IMR-90 (cell line): ENCODE results near the gene BARD1. TPM values are rescaled to one million over a fixed set of nuclear protein-coding genes. Genes with fewer than 3 reads are reported as not detected.

Experiments used
- ATAC-seq: fragments of 200-7000 bp; cut with Tn5 transposase; 2 replicates; pipeline ENCODE4 v1.9.1; 2020; ENCODE audit warnings: low read depth, mild to moderate bottlenecking, moderate library complexity
- BruUV-seq: library from RNA; stranded (reverse); fragments of 400-500 nt; replicated peaks from 2 replicates; lab custom pipeline; 2021; lab: Mats Ljungman, UMichigan
- CTCF ChIA-PET: fragments of 300-600 bp; formaldehyde crosslinking; extraction: SDS; loops from one replicate; lab custom pipeline; 2021; ENCODE audit warnings: antibody characterized with exemption; lab: Yijun Ruan, JAX
- POLR2A ChIA-PET: fragments of 300-600 bp; sonication (Branson Sonifier 250); formaldehyde crosslinking; loops from one replicate; lab custom pipeline; 2022; ENCODE audit warnings: antibody characterized with exemption; ENCODE audit not compliant: unreplicated experiment; lab: Charles Lee
- DNase-seq: peaks from one replicate; pipeline ENCODE4 v3.0.0; 2013
- H2AFZ ChIP-seq: replicated peaks from 2 replicates; pipeline ENCODE3; 2013; ENCODE audit warnings: low read length, mild to moderate bottlenecking; ENCODE audit not compliant: poor library complexity
- H2AK5ac ChIP-seq: 2 replicates; pipeline ENCODE4 v1.6.1; 2013; ENCODE audit warnings: low read depth, low read length, inconsistent platforms
- H2AK9ac ChIP-seq: replicated peaks from 2 replicates; pipeline ENCODE3; 2013; ENCODE audit warnings: mild to moderate bottlenecking, low read depth, low read length, moderate library complexity; ENCODE audit not compliant: poor library complexity
- H2BK120ac ChIP-seq: 2 replicates; pipeline ENCODE4 v1.6.1; 2013; ENCODE audit warnings: low read depth, low read length, inconsistent platforms
- H2BK15ac ChIP-seq: 3 replicates; pipeline ENCODE4 v1.6.1; 2013; ENCODE audit warnings: low read depth, low read length, inconsistent platforms
- H2BK20ac ChIP-seq: 2 replicates; pipeline ENCODE4 v1.6.1; 2013; ENCODE audit warnings: low read depth, mild to moderate bottlenecking, inconsistent platforms, low read length, moderate library complexity
- H2BK5ac ChIP-seq: 2 replicates; pipeline ENCODE4 v1.6.1; 2013; ENCODE audit warnings: mild to moderate bottlenecking, low read depth, low read length, inconsistent platforms; ENCODE audit not compliant: poor library complexity, severe bottlenecking
- H3K14ac ChIP-seq: replicated peaks from 2 replicates; pipeline ENCODE4 v1.6.1; 2013; ENCODE audit warnings: low read depth, low read length, inconsistent platforms
- H3K18ac ChIP-seq: 2 replicates; pipeline ENCODE4 v1.6.1; 2013; ENCODE audit warnings: low read depth, low read length, control low read depth
- H3K23ac ChIP-seq: 2 replicates; pipeline ENCODE4 v1.6.1; 2013; ENCODE audit warnings: low read depth, low read length, inconsistent platforms
- H3K27ac ChIP-seq: 2 replicates; pipeline ENCODE4 v1.5.1; 2013; ENCODE audit warnings: mild to moderate bottlenecking, control low read depth, low read length; ENCODE audit not compliant: insufficient read depth
- H3K27me3 ChIP-seq: 2 replicates; pipeline ENCODE4 v1.6.1; 2013; ENCODE audit warnings: low read length; ENCODE audit not compliant: control insufficient read depth, insufficient read depth
- H3K36me3 ChIP-seq: 2 replicates; pipeline ENCODE4 v1.6.1; 2013; ENCODE audit warnings: low read length, mixed read lengths; ENCODE audit not compliant: control insufficient read depth, insufficient read depth
- H3K4ac ChIP-seq: 2 replicates; pipeline ENCODE4 v1.6.1; 2013; ENCODE audit warnings: low read depth, low read length, inconsistent platforms
- H3K4me1 ChIP-seq: 2 replicates; pipeline ENCODE4 v1.6.1; 2013; ENCODE audit warnings: low read length, mixed read lengths; ENCODE audit not compliant: control insufficient read depth, insufficient read depth
- H3K4me2 ChIP-seq: 2 replicates; pipeline ENCODE4 v1.6.1; 2013; ENCODE audit warnings: low read depth, mild to moderate bottlenecking, control low read depth, low read length, moderate library complexity
- H3K4me3 ChIP-seq: 2 replicates; pipeline ENCODE4 v1.5.1; 2013; ENCODE audit warnings: low read depth, mild to moderate bottlenecking, control low read depth, low read length, moderate library complexity; ENCODE audit not compliant: insufficient read depth
- H3K56ac ChIP-seq: 2 replicates; pipeline ENCODE4 v1.6.1; 2013; ENCODE audit warnings: low read length, inconsistent platforms; ENCODE audit not compliant: insufficient read depth; ENCODE audit errors: extremely low read depth
- H3K79me1 ChIP-seq, 2 experiments: 2 replicates each; pipeline ENCODE4 v1.6.1; 2013; ENCODE audit warnings: low read length in 2 of 2, inconsistent platforms in 1 of 2, low read depth in 1 of 2
- H3K9ac ChIP-seq: 2 replicates; pipeline ENCODE4 v1.6.1; 2013; ENCODE audit warnings: low read depth, low read length, control low read depth
- H3K9me1 ChIP-seq: 2 replicates; pipeline ENCODE4 v1.6.1; 2013; ENCODE audit warnings: low read length, inconsistent platforms; ENCODE audit not compliant: insufficient read depth
- H3K9me3 ChIP-seq: 2 replicates; pipeline ENCODE4 v1.6.1; 2013; ENCODE audit warnings: low read length; ENCODE audit not compliant: control insufficient read depth, insufficient read depth
- H4K20me1 ChIP-seq: 2 replicates; pipeline ENCODE4 v1.6.1; 2013; ENCODE audit warnings: low read length, inconsistent platforms; ENCODE audit not compliant: insufficient read depth
- H4K5ac ChIP-seq: 2 replicates; pipeline ENCODE4 v1.6.1; 2013; ENCODE audit warnings: mild to moderate bottlenecking, low read depth, low read length, control low read depth
- H4K8ac ChIP-seq, 2 experiments: 2 replicates each; pipeline ENCODE4 v1.6.1; 2013; ENCODE audit warnings: low read depth in 2 of 2, low read length in 2 of 2, control low read depth in 1 of 2, inconsistent platforms in 1 of 2
- H4K91ac ChIP-seq: 2 replicates; pipeline ENCODE4 v1.6.1; 2013; ENCODE audit warnings: low read depth, low read length, inconsistent platforms; ENCODE audit not compliant: insufficient read depth
- FOS ChIP-seq: fragments of 150-350 bp; IDR thresholded peaks from 2 replicates; pipeline ENCODE4 v1.6.1; 2016; ENCODE audit warnings: low read depth, low read length
- MAZ ChIP-seq: IDR thresholded peaks from 2 replicates; pipeline ENCODE4 v1.6.1; 2012; ENCODE audit warnings: low read depth, mild to moderate bottlenecking, low read length, improper control_type of control experiment, moderate library complexity, borderline replicate concordance
- RCOR1 ChIP-seq: IDR thresholded peaks from 2 replicates; pipeline ENCODE4 v1.6.1; 2012; ENCODE audit warnings: mild to moderate bottlenecking, low read length, improper control_type of control experiment; ENCODE audit not compliant: insufficient replicate concordance
- USF2 ChIP-seq: fragments of 150-350 bp; IDR thresholded peaks from 2 replicates; pipeline ENCODE4 v1.6.1; 2017; ENCODE audit warnings: mild to moderate bottlenecking, antibody characterized with exemption, low read length, low read depth
- WGBS, 2 experiments: methylation state at CpG; one replicate each; pipeline versions ENCODE4 v1.1.5 to v1.1.7; 2013; ENCODE audit warnings: missing lambda C conversion rate in 2 of 2; ENCODE audit not compliant: insufficient read length in 1 of 2; ENCODE audit errors: extremely low coverage in 2 of 2; 5-methylcytosine and 5-hydroxymethylcytosine counted together
- dilution Hi-C: fragments of 300-500 bp; cut with HindIII; formaldehyde crosslinking; loops from one replicate; pipeline ENCODE4 v1.14.3; 2018; ENCODE audit warnings: low sequenced_read_pairs; ENCODE audit not compliant: unreplicated experiment
- in situ Hi-C: fragments of 300-500 bp; cut with MboI; formaldehyde crosslinking; loops from 3 replicates; pipeline ENCODE4 v1.14.3; 2019; ENCODE audit warnings: low sequenced_read_pairs, inconsistent platforms, mixed read lengths
- intact Hi-C: fragments of 100-400 bp; cut with micrococcal nuclease; formaldehyde crosslinking; loops from 2 replicates; pipeline ENCODE4 v1.10.0; 2022
- polyA plus RNA-seq, 3 experiments: library from polyadenylated mRNA; depleted of rRNA; stranded (reverse); fragments of >200 nt; gene quantifications; 2 replicates each; pipeline ENCODE4 v1.2.3, GENCODE V29; 2012; ENCODE audit warnings: low replicate concordance in 1 of 3
- total RNA-seq: library from RNA; depleted of rRNA; stranded (reverse); fragments of >200 nt; gene quantifications from 2 replicates; pipeline ENCODE4 v1.2.3, GENCODE V29; 2012
- TF ChIP-seq, protein P1 (sequence below): fragments of 150-350 bp; IDR thresholded peaks from 2 replicates; pipeline ENCODE4 v1.6.1; 2016; ENCODE audit warnings: low read depth, mild to moderate bottlenecking, low read length, moderate library complexity, borderline replicate concordance

The BARD1 gene
- total and polyA plus RNA-seq, 2 of the 4 experiments (the other 2 are of a cell fraction), result 3.1 to 34.6 TPM

GRCh38 chr2:214839464-214839863 is 30.0 kb upstream of the BARD1 start:
- Histone ChIP-seq H3K9me1 (no peaks in the 10 kb centered on the region), H3K4me2 (no peak overlapping the region), H2AK9ac (no peak overlapping the region), H2BK5ac (no peak overlapping the region), H2AFZ (no peak overlapping the region), H3K27me3 (no peaks in the 10 kb centered on the region), H4K20me1 (no peaks in the 10 kb centered on the region), H2BK15ac (no peak overlapping the region), H4K8ac (no peak overlapping the region), H3K36me3 (no peaks in the 10 kb centered on the region), H3K9ac (no peak overlapping the region), H3K27ac (no peak overlapping the region), H3K56ac (no peak overlapping the region), H4K91ac (no peak overlapping the region), H3K4me3 (no peak overlapping the region), H2AK5ac (no peak overlapping the region), H4K5ac (no peak overlapping the region), H2BK120ac (no peak overlapping the region), H3K9me3 (0 out of 2 replicates have a peak, but pooled peaks cover 2% of the 10 kb centered on the region), H3K18ac (no peak overlapping the region), H2BK20ac (no peak overlapping the region), H3K23ac (no peak overlapping the region), H3K4ac (no peak overlapping the region), H3K14ac (no peak overlapping the region), H3K4me1 (no peaks in the 10 kb centered on the region), H3K79me1 (no peaks in the 10 kb centered on the region)
- intact Hi-C loops (no loop called here), dilution Hi-C loops (no loop called here), in situ Hi-C loops (no loop called here)
- POLR2A ChIA-PET, result no interaction called here
- ATAC-seq (no peak), DNase-seq (no peak)
- WGBS, 2 experiments, result 43% methylated on average over 1 of the region's 2 CpGs; no CpG with 5 or more reads in 1 of the 2 experiments
- no TSS peak for BruUV-seq
- TF ChIP-seq FOS, result no peak
- TF ChIP-seq RCOR1, result no peak
- TF ChIP-seq, protein P1, sequence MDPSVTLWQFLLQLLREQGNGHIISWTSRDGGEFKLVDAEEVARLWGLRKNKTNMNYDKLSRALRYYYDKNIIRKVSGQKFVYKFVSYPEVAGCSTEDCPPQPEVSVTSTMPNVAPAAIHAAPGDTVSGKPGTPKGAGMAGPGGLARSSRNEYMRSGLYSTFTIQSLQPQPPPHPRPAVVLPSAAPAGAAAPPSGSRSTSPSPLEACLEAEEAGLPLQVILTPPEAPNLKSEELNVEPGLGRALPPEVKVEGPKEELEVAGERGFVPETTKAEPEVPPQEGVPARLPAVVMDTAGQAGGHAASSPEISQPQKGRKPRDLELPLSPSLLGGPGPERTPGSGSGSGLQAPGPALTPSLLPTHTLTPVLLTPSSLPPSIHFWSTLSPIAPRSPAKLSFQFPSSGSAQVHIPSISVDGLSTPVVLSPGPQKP, result no peak
- TF ChIP-seq USF2, result no peak
- TF ChIP-seq MAZ, result no peak
- CTCF ChIA-PET, result interaction anchor here (0.6 to 1.3 kb wide), 2 partner anchors 9 to 727 kb away, joined by 3 to 5 read pairs; no protein-coding TSS in a partner anchor
